Testis (tissue), 3 donors: ENCODE results near the gene YBX2. TPM values are rescaled to one million over a fixed set of nuclear protein-coding genes. Genes with fewer than 3 reads are reported as not detected.
A peak's percentile ranks its signal among the peaks of the same experiment; 100 is the strongest.

Experiments used
- DNase-seq: peaks from one replicate; pipeline ENCODE4 v3.0.0-alpha.2; 2019
- H3K27ac ChIP-seq, 2 donors: fragments of 200-600 bp; sonication (generic); one replicate each; pipeline ENCODE4 v1.5.1; 2019
- H3K27me3 ChIP-seq: fragments of 200-600 bp; sonication (generic); one replicate; pipeline ENCODE4 v1.5.1; 2019
- H3K36me3 ChIP-seq: fragments of 200-600 bp; sonication (generic); one replicate; pipeline ENCODE4 v1.5.1; 2017; ENCODE audit warnings: low read depth; ENCODE audit errors: missing control alignments
- H3K4me1 ChIP-seq: fragments of 200-600 bp; sonication (generic); one replicate; pipeline ENCODE4 v1.5.1; 2019
- H3K4me3 ChIP-seq, 2 donors: fragments of 200-600 bp; sonication (generic); one replicate each; pipeline ENCODE4 v1.5.1; 2017 to 2019
- H3K9me3 ChIP-seq: fragments of 200-600 bp; sonication (generic); one replicate; pipeline ENCODE4 v1.5.1; 2017
- CTCF ChIP-seq, 3 experiments: fragments of 450-650 bp in 2 of 3; fragments of 200-600 bp in 1 of 3; sonication (generic) in 1 of 3; IDR thresholded peaks; one replicate each; pipeline ENCODE4 v1.5.1; 2016 to 2019; ENCODE audit warnings: antibody characterized with exemption in 3 of 3, mild to moderate bottlenecking in 2 of 3, moderate library complexity in 1 of 3
- POLR2A ChIP-seq: fragments of 450-650 bp; IDR thresholded peaks from one replicate; pipeline ENCODE4 v1.6.1; 2017; ENCODE audit warnings: antibody characterized with exemption, mild to moderate bottlenecking, moderate library complexity
- WGBS, 2 donors: methylation state at CpG; one replicate each; pipeline ENCODE4 v1.1.5; 2018; 5-methylcytosine and 5-hydroxymethylcytosine counted together
- intact Hi-C: fragments of 100-400 bp; cut with DNase I; formaldehyde crosslinking; loops from one replicate; pipeline ENCODE4 v1.15.1; 2023; ENCODE audit warnings: low total_unique reads
- polyA plus RNA-seq: library from polyadenylated mRNA; stranded (reverse); fragments of 350-450 nt; fragmentation: Illumina TruSeq; extraction: RNeasy Lipid Tissue Mini Kit (QIAGEN cat#74804); gene quantifications from one replicate; pipeline ENCODE4 v1.2.3, GENCODE V29; 2014; ENCODE audit warnings: low read depth, low replicate concordance; ENCODE audit not compliant: insufficient read depth
- total RNA-seq, 2 donors: library from RNA; depleted of rRNA; stranded (reverse); fragments of >200 nt; gene quantifications; one replicate each; pipeline ENCODE4 v1.2.3, GENCODE V29; 2016

The YBX2 gene
- total and polyA plus RNA-seq, 3 donors from 2014 or later = 276 to 1,120 (median 549) TPM

- TF ChIP-seq CTCF (IDR thresholded peaks at IDR 0.05) (no peak), POLR2A (no peak)
- Histone ChIP-seq H3K4me3 (peak within 1 kb of the TSS; percentile 45 to 52), H3K27me3 (no peaks in the 10 kb centered on the region), H3K27ac (no peak within 1 kb of the TSS), H3K36me3 (no peaks in the 10 kb centered on the region), H3K4me1 (peaks cover 8% of the 10 kb centered on the region), H3K9me3 (no peaks in the 10 kb centered on the region)
- DNase-seq = no peak
- intact Hi-C loops = no loop called here
- whole genome bisulfite sequencing, 2 donors = 3 to 6% methylated on average over 51 to 64 of the region's 64 CpGs
Measured at GRCh38 chr17:7262192-7262934, 32.1 kb downstream of the YBX2 start, which contains the start of gene CLDN7. TSS of gene CLDN7 (minus strand) at chr17:7262478. CDS start at chr17:7262043, 435 bp downstream.

GRCh38 chr17:7261379-7262191 is 32.9 kb downstream of the YBX2 start:
- H3K27ac ChIP-seq = no peak overlapping the region
- peak overlapping the region; percentile 45 to 52 for H3K4me3 ChIP-seq
- intact Hi-C loops = no loop called here
- no peaks in the 10 kb centered on the region for H3K9me3 ChIP-seq
- H3K4me1 ChIP-seq = peaks cover 8% of the 10 kb centered on the region
- WGBS, 2 donors = 5 to 7% methylated on average over 22 to 52 of the region's 71 CpGs
- H3K36me3 ChIP-seq = no peaks in the 10 kb centered on the region
- H3K27me3 ChIP-seq = no peaks in the 10 kb centered on the region
- no peak for TF ChIP-seq CTCF (IDR thresholded peaks at IDR 0.05)
- no peak for TF ChIP-seq POLR2A
- no peak for DNase-seq

GRCh38 chr17:7260651-7261378 is 33.6 kb downstream of the YBX2 start:
- Histone ChIP-seq H3K27ac (no peak overlapping the region), H3K36me3 (no peaks in the 10 kb centered on the region), H3K4me3 (peak overlapping the region; percentile 45 to 52), H3K4me1 (peaks cover 8% of the 10 kb centered on the region), H3K9me3 (no peaks in the 10 kb centered on the region), H3K27me3 (no peaks in the 10 kb centered on the region)
- no peak for TF ChIP-seq CTCF (IDR thresholded peaks at IDR 0.05)
- no peak for TF ChIP-seq POLR2A
- intact Hi-C loops = no loop called here
- no peak for DNase-seq
- 8 to 40% methylated on average over 1 to 34 of the region's 54 CpGs for WGBS, 2 donors

- Histone ChIP-seq H3K4me3 (no peak overlapping the region), H3K27me3 (no peaks in the 10 kb centered on the region), H3K27ac (no peak overlapping the region), H3K4me1 (peaks cover 8% of the 10 kb centered on the region), H3K36me3 (no peaks in the 10 kb centered on the region), H3K9me3 (no peaks in the 10 kb centered on the region)
- WGBS, 2 donors = 75 to 80% methylated on average over 4 of the region's 4 CpGs
- TF ChIP-seq POLR2A = no peak
- TF ChIP-seq CTCF (IDR thresholded peaks at IDR 0.05) = no peak
- intact Hi-C loops = no loop called here
- DNase-seq = no peak
Measured at GRCh38 chr17:7260151-7260550, 34.3 kb downstream of the YBX2 start.
